GM18858 (cell line): ENCODE data around the gene SPAG17.
A peak's percentile ranks its signal among the peaks of the same experiment; 100 is the strongest.

ENCODE experiments used
- ATAC-seq: cut with Tn5 transposase; IDR thresholded peaks from one replicate; pipeline ENCODE4 v1.9.1; 2021; ENCODE audit not compliant: unreplicated experiment

Gene SPAG17

DNA sequence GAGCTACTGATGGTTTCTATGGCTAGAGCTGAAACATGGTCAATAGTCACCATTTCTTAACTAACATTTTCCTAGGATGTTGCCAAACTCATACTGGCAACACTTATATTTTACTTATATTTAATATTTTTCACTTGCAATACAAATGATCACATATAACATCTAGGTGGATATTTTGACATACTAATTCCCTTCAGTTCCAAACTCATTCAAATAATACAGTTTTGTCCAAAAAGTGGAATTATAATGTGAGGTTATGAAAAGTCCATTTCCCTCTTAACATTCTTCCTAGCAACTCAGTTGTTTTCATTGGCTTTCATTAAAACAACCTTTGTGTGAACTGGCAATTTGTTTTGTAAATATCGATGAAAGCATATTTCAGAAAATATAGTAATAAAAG, 16.0 kb downstream of the SPAG17 start:
- ATAC-seq: no peak

DNA sequence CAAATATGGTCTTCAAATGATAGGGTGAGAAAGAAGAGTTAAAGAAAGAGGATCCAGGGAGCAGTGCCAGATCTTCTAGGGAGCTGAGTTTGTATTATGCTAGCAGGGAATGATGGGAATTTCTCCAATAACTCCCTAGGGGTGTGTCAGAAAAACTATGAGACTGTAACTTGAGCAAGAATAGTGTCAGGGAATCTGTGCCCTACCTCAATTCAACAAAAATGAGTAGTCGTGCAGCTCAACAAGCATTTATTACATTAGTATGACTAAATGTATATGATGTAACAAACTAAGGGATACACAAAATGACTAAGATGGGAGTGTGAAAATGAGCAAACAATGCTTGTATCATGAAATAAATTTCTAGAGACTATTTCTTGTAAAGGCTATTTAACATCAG, 24.2 kb downstream of the SPAG17 start:
- no peak for ATAC-seq

DNA sequence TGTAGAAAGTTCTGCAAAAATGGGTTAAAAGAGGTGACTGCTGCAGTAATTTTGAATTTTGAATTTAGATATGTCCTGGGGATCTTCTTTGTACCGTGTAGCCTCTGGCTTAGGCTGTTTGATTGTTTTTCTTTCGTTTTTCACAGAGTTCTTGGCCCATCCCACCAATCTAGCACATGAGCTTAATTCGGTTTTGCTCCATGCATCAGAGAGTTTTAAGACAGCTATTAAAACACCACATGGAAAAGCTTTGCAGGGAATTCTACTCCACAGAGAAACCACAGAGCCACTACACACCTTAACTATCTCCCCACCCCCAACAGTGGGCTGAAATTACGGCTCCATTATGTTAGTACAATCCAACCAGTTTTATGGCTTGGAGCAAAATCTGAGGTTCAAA, 25.5 kb downstream of the SPAG17 start:
- ATAC-seq: no peak

DNA sequence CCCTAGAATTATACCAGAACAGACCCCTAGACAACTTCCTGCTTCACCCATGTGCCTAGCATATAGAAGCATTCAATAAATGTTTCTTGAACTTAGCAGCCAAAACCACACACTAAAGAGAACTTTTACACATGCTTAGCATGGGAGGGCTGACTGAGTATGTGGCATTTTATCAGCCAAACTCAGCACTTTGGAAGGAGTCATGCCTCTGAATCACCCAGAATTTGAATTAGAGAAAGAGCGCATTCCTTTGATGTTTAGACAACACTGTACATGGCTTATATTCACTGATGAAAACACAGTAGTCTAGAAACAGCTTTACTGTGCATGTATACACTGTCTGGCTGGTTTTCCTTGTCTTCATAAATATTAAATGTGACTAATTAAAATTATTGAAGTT, 26.1 kb downstream of the SPAG17 start:
- ATAC-seq: no peak

DNA sequence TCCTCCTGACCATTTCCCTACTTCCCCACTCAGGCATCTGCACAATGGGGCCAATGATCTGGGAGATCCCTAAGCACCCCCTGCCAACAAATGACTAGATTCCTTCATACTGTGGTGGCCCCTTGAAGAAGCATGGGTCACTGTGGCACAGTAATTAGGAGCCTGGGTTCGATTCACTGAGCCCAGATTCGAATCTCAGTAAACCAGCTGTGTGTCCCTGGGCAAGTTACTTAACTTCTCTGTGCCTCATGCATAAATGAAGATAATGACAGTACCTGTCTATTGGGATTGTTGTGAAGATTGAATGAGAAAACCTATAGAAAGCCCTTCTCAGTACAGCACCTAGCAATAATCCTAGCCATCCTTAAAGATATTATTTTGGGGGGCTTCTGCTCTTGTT, 27.5 kb downstream of the SPAG17 start:
- ATAC-seq: no peak

DNA sequence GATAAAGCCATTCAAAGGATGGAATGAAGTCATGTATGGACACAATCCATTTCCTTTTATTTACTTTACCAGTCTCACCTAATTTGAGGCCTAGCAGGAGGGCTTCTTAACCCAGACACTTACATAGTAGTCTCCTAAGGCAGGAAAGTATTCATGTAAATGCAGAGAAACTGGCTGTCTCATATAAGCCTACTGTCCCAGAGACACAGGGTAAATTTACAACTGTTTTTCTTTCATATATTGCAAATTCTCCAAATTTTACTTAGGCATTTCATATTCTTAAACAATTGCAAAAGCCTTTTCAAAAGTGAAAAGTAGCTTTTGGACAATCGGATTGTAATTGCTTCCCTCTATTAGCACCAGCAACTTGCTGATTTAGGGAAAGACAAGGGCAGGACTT, 29.9 kb downstream of the SPAG17 start:
- no peak for ATAC-seq

DNA sequence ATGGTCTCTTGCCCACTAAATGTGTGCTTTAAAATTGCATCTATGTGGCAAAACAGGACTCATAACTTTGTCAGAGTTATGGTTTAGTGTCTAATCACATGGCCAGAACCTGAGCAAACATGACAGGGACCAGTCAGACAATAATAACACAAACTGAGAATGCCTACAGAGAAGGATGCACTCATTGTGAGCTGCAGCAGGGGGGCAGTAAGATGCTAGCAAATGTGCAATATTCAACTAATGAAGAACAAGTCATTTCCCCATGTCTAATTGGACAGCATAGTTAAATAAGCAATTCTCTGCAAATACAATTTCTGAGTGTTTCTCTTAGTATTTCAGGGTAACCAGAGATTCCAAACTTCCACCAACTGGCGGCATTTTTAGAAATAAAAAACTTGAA, 30.8 kb downstream of the SPAG17 start:
- no peak for ATAC-seq

DNA sequence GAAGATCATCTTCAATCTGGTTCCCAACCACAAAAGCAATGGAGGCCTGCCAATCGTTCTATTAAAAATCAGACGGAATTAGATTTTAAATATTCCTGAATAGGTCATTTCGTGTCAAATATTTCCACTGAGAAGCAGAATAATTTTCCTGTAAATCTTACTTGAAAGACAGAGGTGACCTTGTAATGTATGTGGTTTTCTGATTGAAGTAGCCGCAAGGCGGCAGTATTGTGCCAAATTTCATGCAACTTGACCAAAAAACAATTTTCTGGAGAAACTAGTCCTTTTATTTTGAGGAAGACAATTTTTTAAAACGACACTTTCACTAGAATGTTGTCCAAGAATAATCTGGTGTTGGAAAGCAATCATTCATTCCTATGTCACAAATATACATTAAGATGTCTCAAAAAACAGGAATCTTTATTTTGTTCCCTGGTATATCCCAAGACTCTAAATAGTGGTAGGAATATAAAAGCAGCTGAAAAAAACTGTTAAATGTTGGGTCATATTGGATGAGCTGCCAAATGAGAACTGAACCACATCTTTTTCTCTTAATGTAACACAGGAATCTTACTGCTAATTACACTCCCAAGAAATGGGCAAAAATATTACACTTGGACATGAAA, 33.6 kb downstream of the SPAG17 start:
- ATAC-seq: no peak

DNA sequence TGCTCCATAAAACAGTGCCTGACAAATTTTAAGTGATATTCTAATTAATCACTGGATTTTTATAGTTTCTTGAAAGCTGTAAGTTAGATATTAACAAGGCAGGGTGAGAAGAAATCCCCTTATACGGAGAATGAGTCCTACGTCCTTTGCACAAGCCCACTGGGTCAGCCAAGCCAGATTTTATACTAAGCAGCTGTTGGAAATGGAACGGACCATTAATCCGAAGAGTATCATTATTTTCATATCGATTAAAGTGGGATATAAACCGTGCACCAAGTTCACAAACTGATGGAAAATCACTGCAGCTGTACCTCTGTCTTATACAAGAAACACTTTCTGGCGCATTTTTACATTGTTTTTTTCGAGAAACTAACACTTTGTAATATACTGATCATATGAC, 35.2 kb downstream of the SPAG17 start:
- no peak for ATAC-seq

DNA sequence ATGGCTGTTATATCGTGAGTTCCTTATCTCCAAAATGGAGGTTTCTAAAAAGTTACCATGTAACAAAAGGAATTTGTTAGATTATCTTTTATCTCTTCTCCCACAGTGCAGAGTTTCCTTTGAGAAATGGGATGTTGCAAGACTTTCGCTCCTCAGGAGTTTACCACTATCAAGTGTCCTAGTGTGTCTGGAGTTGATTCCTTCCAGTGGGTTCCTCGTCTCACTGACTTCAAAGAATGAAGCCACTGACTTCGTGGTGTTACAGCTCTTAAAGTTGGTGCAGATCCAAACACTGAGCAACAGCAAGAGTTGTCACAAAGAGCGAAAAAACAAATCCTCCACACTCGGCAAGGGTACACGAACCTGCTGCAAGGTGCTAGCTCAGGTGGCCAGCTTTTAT, 37.0 kb downstream of the SPAG17 start:
- no peak for ATAC-seq

DNA sequence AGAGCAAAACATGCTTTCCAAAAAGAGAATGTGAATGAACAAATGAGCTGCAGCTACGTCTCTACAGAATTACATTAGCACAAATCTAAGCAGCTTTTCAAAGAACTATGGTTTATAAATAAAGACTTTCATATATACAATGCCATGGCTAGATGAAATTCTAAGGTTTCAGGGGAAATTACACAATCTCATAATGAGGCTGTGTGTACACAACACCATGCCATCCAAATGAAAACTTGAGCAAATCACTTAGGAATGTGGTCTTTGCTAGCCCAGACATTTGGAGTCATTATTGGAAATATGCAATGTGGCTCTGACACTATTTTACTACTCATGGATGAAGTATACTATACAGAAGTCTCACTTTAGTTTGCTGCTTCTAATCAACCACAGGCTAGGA, 37.5 kb downstream of the SPAG17 start:
- ATAC-seq: no peak

DNA sequence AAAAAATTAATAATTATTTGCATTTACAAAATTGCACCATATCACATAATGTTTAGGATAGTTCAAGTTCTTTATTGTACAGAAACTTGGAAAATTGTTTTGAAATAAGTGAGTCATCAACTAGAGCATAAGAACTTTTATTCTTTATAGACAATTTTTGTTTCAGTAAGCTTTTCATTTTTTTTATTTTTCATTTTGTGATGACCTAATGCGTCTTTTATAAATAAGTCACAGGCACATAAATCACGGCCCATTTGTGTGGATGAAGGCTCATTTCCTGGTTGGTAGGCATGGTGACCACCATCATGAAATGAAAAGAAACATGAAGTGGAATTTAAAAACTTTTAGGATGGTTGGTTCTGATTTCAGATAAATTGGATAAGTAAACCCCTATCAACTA, 39.3 kb downstream of the SPAG17 start:
- ATAC-seq: no peak

DNA sequence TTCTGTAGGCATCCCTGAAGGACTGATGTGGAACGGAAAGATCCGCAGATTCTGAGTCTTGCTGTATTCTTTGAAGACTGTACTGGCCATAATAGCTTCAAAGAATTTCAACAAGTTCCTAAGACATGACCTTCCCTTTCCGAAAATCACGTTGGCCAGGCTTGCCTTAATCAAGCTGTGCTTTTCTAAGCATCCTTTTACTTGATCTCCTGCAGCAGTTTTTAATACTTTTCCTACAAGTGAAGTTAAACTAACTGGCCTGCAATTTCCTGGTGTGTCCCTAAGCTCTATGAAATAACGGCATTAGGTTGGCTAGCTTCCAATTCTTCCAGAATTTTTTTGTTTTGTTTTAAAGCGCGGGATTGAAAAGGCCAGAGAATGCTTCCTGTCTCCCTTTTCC, 40.3 kb downstream of the SPAG17 start:
- ATAC-seq: no peak

DNA sequence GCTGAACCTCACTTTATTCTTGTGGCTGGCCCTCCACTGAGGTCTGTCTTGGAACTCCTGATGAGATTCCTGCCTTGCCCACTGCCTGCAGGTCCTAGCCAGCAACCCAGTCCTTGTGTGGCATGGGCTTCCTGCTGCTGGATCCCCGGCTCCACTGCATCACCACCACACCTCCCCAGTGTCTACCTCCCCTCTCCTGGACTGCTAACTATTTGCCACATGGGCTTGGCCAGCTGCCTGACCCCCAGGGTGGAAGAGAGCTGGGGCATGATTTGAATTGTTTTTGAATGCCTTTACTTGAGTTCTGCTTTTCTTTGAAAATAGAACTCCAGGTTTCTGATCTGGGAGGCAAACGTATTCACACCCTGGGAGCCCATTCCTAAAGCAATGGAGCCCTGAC, 41.2 kb downstream of the SPAG17 start:
- no peak for ATAC-seq

DNA sequence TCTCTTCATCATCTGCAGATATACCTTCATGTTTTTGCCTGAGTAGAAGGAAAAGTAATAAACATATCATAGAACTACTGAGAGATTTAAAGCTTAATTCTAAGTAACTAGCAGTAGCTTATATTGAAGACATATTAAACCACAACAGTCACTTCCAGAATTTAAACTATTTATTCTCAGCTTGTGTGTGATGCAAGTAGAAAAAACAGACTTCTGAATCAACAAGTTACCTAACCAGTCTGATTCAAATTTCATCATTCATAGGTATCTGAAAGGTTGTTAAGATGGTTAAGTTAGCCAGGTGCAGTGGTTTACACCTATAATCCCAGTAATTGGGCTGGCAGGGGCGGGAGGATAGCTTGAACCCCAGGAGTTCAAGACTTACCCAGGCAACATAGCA, 41.9 kb downstream of the SPAG17 start:
- ATAC-seq: no peak

DNA sequence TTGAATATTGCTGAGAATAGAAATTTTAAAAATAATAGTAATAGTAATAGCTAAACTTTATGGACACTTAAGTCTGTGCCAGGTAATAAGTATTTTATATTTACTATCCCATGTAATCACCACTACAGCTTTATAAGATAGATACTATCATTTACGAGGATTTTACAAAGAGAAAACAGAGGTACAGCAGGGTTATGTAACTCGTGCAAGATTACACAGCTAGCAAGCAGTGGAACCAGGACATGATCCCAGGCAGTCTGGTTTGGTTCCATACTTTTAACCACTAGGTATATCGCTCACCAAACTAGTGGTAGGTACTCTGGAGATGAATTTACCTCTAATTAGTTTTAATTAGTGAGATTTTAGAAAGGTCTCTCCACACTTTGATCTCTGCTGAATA, 42.5 kb downstream of the SPAG17 start:
- ATAC-seq: no peak

DNA sequence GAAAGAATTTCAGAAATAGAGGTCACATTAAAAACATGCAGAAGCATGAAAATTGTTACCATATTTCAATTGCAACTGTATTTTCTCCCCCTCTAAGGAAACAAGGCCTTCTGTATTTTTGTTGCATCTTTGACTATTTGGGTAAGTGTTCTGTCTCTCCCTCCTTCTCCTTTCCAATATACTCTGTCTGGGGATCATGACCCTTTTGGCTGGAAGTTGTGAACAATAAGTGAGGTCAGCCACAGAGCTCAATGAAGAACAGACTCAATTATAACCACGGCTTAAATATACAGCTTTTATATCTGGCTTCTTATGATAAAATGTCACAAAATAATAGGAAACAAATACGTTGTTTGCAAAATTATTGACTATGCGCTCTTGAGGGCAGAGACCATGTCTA, 47.1 kb downstream of the SPAG17 start:
- no peak for ATAC-seq

DNA sequence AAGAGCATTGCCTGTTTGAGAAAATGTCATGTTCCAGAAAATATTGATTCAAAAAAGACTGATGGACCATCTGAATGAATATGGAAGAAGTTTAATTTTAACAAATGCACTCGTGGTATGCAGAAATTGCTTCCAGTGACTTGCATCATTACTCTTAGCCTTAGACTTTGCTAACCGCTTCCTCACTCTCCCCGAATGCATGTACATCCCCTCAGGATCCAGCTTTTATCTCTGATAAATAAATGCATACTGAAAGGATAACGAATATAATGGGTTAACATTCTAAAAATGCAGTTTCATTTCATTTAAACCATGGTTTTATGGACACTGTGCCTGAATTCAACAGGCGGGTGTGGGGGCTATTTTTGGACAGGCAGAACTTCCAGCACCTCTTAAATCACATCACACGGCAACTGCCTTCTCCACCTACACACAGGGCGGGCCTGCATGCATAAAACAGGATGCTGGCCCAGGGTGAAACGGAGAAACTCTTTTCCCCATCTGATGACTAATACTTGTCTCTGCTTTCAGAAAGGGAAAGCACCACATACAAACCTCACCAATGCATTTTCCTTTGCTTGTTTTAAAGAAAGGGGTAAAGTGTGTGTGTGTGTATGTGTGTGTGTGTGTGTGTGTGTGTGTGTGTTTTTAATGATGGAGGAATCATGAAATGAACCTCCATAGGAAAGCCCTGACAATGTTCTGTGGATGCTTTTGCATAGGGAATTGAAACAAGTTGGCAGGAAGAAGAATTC, 48.7 kb downstream of the SPAG17 start:
- peak; percentile 100 for ATAC-seq

DNA sequence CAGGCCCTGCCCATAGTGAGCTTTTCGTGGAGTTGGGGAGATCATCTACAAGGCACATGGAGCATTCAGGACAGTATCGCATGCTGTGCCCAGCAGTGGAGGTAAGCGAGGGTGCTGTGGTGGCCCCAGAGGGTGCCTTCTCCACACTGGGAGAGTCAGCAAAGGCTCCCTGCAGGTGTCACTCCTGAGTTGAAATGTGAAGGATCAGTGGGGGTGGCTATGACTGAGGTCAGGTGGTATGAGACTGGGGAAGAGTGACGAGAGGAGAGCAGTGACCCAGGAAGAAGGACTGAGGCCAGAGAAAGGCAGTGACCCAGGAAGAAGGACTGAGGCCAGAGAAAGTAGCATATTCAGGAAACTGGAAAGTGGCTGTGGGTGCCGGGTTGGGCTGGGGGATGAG, 53.0 kb downstream of the SPAG17 start:
- no peak for ATAC-seq

DNA sequence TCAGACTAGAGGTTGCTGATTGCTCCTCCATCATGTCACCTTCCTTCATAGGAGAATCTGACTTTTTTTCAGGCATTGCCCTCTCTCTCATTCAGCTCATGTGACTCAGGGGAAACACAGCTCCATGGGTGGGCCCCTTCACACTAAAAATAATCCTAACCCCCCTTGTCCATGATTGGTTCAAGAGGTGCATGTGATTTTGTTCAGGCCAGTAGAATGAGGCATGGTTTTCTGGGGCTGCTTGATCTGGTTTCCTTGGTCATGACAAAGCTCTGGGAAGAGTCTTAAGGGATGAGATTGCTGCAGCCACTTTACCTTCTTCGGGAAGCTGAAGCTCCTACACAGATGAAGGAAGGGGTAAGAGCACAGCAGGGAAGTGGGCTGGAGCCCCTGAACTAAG, 56.3 kb downstream of the SPAG17 start:
- no peak for ATAC-seq

DNA sequence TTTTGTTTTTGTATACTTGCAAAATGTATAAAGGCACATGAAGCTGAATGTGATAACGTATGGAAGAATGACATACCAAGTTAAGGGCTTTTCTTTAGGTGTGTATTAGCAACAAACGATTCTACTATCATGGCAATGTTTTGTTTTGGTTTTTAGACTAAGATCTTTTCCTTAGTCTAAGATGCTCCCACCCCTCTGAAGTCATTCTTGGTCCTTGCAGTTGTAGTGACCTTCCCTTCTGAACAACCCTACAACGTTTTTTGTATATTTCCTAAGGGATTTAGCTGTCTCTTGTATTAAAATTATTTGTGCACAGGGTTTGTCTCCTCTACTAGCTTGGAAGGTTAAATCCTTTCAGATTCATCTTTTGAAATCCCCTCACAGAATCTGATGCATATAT, 61.0 kb downstream of the SPAG17 start:
- ATAC-seq: no peak

DNA sequence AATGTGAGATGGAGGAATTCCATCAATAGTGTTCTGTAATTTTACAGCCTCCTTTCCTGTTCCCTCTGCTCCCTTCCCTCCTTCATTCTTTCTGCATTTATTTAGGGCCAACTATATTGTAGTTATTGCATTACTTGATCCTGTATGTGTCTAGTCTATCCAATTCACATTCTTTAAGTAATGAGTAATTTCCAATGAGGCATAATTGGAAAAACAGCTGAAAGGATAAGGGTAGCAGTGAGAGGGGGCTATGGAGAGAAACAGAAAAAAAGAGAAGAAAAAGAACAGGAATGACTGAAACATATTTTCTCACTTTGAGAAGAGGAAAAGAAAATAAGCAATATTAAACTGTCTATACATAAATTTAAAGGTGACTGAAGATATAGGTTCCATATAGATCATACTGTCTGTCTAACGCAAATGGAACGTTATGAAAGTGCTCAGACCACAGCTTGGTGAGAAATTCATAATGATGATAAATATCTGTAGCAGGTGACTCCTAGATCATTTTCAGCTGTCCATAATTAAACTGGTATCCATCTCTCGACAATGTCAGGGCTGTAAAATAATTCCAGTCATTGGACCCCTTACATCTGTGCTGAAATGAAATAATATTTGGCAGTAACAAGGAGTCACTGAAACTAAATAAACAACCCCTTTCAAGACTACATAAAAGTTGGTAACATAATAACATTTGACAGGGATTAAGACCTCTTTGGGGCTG, 61.8 kb downstream of the SPAG17 start:
- no peak for ATAC-seq
